Endodermal cell (in vitro differentiated cells): Measurements from ENCODE around the gene SAG. TPM values are rescaled to one million over a fixed set of nuclear protein-coding genes. Genes with fewer than 3 reads are reported as not detected.
"Not testable (repeated sequence)": the region's sequence is repeated elsewhere in the genome, so short reads cannot be mapped to it uniquely, and the experiment has no call there.

ENCODE experiments used
- DNase-seq: peaks from one replicate; pipeline ENCODE4 v3.0.0-alpha.2; 2017
- H3K27ac ChIP-seq: 2 replicates; pipeline ENCODE4 v1.5.1; 2013; ENCODE audit warnings: mild to moderate bottlenecking, low read depth, low read length, moderate library complexity
- H3K27me3 ChIP-seq: 2 replicates; pipeline ENCODE4 v1.6.1; 2013; ENCODE audit warnings: mild to moderate bottlenecking, low read length, moderate library complexity; ENCODE audit not compliant: insufficient read depth, control insufficient read depth, poor library complexity, severe bottlenecking
- H3K36me3 ChIP-seq: 2 replicates; pipeline ENCODE4 v1.7.0; 2013; ENCODE audit warnings: mild to moderate bottlenecking, low read length, moderate library complexity; ENCODE audit not compliant: control insufficient read depth, insufficient read depth
- H3K4me1 ChIP-seq: one replicate; pipeline ENCODE4 v1.7.0; 2013; ENCODE audit warnings: low read length; ENCODE audit not compliant: control insufficient read depth, insufficient read depth
- H3K4me3 ChIP-seq: 2 replicates; pipeline ENCODE4 v1.5.1; 2013; ENCODE audit warnings: mild to moderate bottlenecking, low read length, moderate library complexity
- H3K9ac ChIP-seq: 2 replicates; pipeline ENCODE4 v1.6.1; 2013; ENCODE audit warnings: mild to moderate bottlenecking, low read length, moderate library complexity; ENCODE audit not compliant: poor library complexity, severe bottlenecking; ENCODE audit errors: extremely low read depth
- H3K9me3 ChIP-seq: 2 replicates; pipeline ENCODE4 v1.6.1; 2013; ENCODE audit warnings: mild to moderate bottlenecking, low read length, moderate library complexity; ENCODE audit not compliant: control insufficient read depth
- H3K27ac Mint-ChIP-seq: 2 replicates; pipeline ENCODE4 v1.8.0; 2020; ENCODE audit warnings: mixed read lengths
- H3K27me3 Mint-ChIP-seq: 2 replicates; pipeline ENCODE4 v1.8.0; 2021; ENCODE audit warnings: mild to moderate bottlenecking, mixed read lengths; ENCODE audit not compliant: insufficient read depth
- H3K36me3 Mint-ChIP-seq: 2 replicates; pipeline ENCODE4 v1.8.0; 2020; ENCODE audit warnings: low read depth, mixed read lengths
- H3K4me1 Mint-ChIP-seq: 2 replicates; pipeline ENCODE4 v1.8.0; 2020; ENCODE audit warnings: mixed read lengths
- H3K4me3 Mint-ChIP-seq: 2 replicates; pipeline ENCODE4 v1.8.0; 2020; ENCODE audit warnings: mild to moderate bottlenecking, moderate library complexity, mixed read lengths
- H3K9me3 Mint-ChIP-seq: 2 replicates; pipeline ENCODE4 v1.8.0; 2020; ENCODE audit warnings: mild to moderate bottlenecking, mixed read lengths
- WGBS, 2 experiments: methylation state at CpG; one replicate each; pipeline versions ENCODE4 v1.1.5 to v1.1.7; 2013; ENCODE audit warnings: missing lambda C conversion rate in 2 of 2, mixed read lengths in 1 of 2; ENCODE audit not compliant: insufficient coverage in 1 of 2, insufficient read length in 1 of 2; 5-methylcytosine and 5-hydroxymethylcytosine counted together
- total RNA-seq, 2 donors: library from RNA; stranded (reverse); fragmentation: NEBNext Ultra II Directional in 1 of 2; extraction: Animal tissue kit (Norgen Biotek cat#: 25700) in 1 of 2; gene quantifications; 2 replicates in 1 of 2; 3 replicates in 1 of 2; pipeline ENCODE4 v1.2.1, GENCODE V29; 2021
- TF ChIP-seq, protein P1 (sequence below): fragments of 200-600 bp; sonication (generic); conservative IDR thresholded peaks from 2 replicates; pipeline ENCODE4 v1.5.0; 2021; ENCODE audit warnings: antibody characterized with exemption, mild to moderate bottlenecking

The SAG gene
- total RNA-seq, 2 donors from 2014 or later: not detected

DNA sequence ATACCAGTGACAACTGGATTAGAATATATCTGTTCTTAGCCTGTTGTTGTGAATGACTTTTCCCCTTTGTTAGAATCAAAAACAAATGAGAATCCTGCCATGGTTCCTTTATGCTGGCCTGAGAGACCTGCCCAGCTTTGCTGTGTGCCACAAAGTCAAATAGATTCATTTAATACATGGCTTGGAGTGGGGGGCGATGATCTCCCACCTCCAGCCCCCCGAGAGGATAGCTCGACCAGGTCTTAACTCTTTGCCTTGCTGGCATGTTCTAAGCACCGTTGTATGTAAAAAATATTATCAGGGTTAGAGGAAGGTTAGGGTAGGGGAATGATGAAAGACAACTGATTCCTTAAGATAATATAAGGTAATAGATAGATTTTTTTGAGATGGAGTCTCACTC is 24.5 kb downstream of the SAG start:
- Histone ChIP-seq H3K9ac (no peak overlapping the region), H3K4me3 (no peak overlapping the region), H3K4me1 (peaks cover 10% of the 10 kb centered on the region), H3K9me3 (no peaks in the 10 kb centered on the region), H3K27me3 (peaks cover 22% of the 10 kb centered on the region), H3K36me3 (no peaks in the 10 kb centered on the region), H3K27ac (no peak overlapping the region)
- no peak for DNase-seq
- H3K4me3 Mint-ChIP-seq: no peak overlapping the region
- TF ChIP-seq, protein P1, sequence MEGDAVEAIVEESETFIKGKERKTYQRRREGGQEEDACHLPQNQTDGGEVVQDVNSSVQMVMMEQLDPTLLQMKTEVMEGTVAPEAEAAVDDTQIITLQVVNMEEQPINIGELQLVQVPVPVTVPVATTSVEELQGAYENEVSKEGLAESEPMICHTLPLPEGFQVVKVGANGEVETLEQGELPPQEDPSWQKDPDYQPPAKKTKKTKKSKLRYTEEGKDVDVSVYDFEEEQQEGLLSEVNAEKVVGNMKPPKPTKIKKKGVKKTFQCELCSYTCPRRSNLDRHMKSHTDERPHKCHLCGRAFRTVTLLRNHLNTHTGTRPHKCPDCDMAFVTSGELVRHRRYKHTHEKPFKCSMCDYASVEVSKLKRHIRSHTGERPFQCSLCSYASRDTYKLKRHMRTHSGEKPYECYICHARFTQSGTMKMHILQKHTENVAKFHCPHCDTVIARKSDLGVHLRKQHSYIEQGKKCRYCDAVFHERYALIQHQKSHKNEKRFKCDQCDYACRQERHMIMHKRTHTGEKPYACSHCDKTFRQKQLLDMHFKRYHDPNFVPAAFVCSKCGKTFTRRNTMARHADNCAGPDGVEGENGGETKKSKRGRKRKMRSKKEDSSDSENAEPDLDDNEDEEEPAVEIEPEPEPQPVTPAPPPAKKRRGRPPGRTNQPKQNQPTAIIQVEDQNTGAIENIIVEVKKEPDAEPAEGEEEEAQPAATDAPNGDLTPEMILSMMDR: no peak
- 96 to 98% methylated on average over 3 to 4 of the region's 4 CpGs for WGBS, 2 experiments
- peaks cover 15% of the 10 kb centered on the region for H3K4me1 Mint-ChIP-seq
- no peaks in the 10 kb centered on the region for H3K36me3 Mint-ChIP-seq
- peaks cover 28% of the 10 kb centered on the region for H3K27me3 Mint-ChIP-seq
- no peak overlapping the region for H3K27ac Mint-ChIP-seq
- no peaks in the 10 kb centered on the region for H3K9me3 Mint-ChIP-seq

- Histone ChIP-seq H3K27me3 (peaks cover 22% of the 10 kb centered on the region), H3K27ac (no peak overlapping the region), H3K36me3 (no peaks in the 10 kb centered on the region), H3K9me3 (no peaks in the 10 kb centered on the region), H3K9ac (no peak overlapping the region), H3K4me1 (peaks cover 3% of the 10 kb centered on the region), H3K4me3 (no peak overlapping the region)
- TF ChIP-seq, protein P1: no peak
- Mint-ChIP-seq H3K27me3 (peaks cover 30% of the 10 kb centered on the region), H3K4me1 (peaks cover 8% of the 10 kb centered on the region), H3K4me3 (no peak overlapping the region), H3K36me3 (no peaks in the 10 kb centered on the region), H3K9me3 (no peaks in the 10 kb centered on the region), H3K27ac (no peak overlapping the region)
- no peak for DNase-seq
- WGBS, 2 experiments: 92 to 95% methylated on average over 4 to 11 of the region's 11 CpGs
These were observed 27.3 kb downstream of the SAG start for GRCh38 chr2:233334915-233335314.

DNA sequence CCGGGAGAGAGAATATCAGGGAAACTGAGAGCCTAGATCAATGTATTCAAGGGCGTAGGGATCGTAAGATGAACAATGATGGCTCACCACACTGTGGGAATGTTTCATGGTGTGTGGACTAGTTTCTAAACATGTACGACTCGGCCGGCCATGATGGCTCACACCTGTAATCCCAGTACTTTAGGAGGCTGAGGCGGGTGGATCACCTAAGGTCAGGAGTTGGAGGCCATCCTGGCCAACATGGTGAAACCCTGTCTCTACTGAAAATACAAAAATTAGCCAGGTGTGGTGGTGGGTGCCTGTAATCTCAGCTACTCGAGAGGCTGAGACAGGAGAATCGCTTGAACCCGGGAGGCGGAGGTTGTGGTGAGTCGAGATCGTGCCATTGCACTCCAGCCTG is 28.5 kb downstream of the SAG start:
- H3K4me1 Mint-ChIP-seq, H3K27ac ChIP-seq, H3K27ac Mint-ChIP-seq, H3K9me3 Mint-ChIP-seq, H3K36me3 Mint-ChIP-seq, H3K4me3 Mint-ChIP-seq, H3K4me1 ChIP-seq, H3K4me3 ChIP-seq, H3K36me3 ChIP-seq, H3K9ac ChIP-seq, H3K9me3 ChIP-seq, DNase-seq: not testable (repeated sequence)
- peaks cover 18% of the 10 kb centered on the region for H3K27me3 ChIP-seq
- WGBS, 2 experiments: 95 to 96% methylated on average over 8 to 13 of the region's 13 CpGs
- H3K27me3 Mint-ChIP-seq: peaks cover 29% of the 10 kb centered on the region

GRCh38 chr2:233336541-233336940 is 28.9 kb downstream of the SAG start:
- Mint-ChIP-seq H3K4me3 (no peak overlapping the region), H3K9me3 (peaks cover 4% of the 10 kb centered on the region), H3K27ac (no peak overlapping the region), H3K36me3 (no peaks in the 10 kb centered on the region), H3K4me1 (peaks cover 8% of the 10 kb centered on the region), H3K27me3 (peaks cover 26% of the 10 kb centered on the region)
- Histone ChIP-seq H3K9ac (no peak overlapping the region), H3K4me3 (no peak overlapping the region), H3K36me3 (no peaks in the 10 kb centered on the region), H3K4me1 (no peaks in the 10 kb centered on the region), H3K9me3 (peaks cover 6% of the 10 kb centered on the region), H3K27me3 (peaks cover 18% of the 10 kb centered on the region), H3K27ac (no peak overlapping the region)
- WGBS, 2 experiments: 89% methylated on average over 5 of the region's 5 CpGs
- TF ChIP-seq, protein P1: no peak
- DNase-seq: no peak
